Tibial nerve (tissue), 3 donors: ENCODE data around the gene PITRM1.

Source experiments
- POLR2A ChIP-seq, 2 donors: fragments of 450-650 bp; IDR thresholded peaks; one replicate each; pipeline ENCODE4 v1.6.1; 2017; ENCODE audit warnings: antibody characterized with exemption in 2 of 2, mild to moderate bottlenecking in 2 of 2, moderate library complexity in 2 of 2
- TF ChIP-seq, protein P1 (sequence below), 5 experiments: fragments of 200-600 bp in 3 of 5; fragments of 450-650 bp in 2 of 5; sonication (generic) in 3 of 5; IDR thresholded peaks; one replicate each; pipeline ENCODE4 v1.5.1; 2016 to 2019; ENCODE audit warnings: antibody characterized with exemption in 5 of 5, mild to moderate bottlenecking in 3 of 5, moderate library complexity in 2 of 5

DNA sequence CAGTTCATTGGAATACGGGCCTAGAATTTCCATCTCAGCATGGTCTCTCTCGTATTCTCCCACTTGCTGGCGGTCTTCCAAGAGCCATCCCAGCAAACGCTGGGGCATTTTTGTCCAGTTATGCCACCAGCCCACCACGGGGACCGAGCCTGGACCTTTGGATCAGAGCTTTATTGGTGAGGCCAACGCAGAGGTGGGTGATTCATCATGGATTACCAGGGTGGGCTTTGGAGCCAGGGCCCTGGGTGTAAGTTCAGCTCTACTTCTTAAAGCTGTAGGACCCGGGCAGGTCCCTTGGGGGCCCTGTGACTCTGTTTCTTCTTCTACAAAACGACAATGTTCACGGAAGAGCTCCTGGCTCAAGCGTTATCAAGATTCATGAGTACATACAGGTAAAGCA is 22.7 kb upstream of the PITRM1 start:
- no peak for TF ChIP-seq POLR2A (IDR thresholded peaks at IDR 0.05)
- TF ChIP-seq, protein P1, sequence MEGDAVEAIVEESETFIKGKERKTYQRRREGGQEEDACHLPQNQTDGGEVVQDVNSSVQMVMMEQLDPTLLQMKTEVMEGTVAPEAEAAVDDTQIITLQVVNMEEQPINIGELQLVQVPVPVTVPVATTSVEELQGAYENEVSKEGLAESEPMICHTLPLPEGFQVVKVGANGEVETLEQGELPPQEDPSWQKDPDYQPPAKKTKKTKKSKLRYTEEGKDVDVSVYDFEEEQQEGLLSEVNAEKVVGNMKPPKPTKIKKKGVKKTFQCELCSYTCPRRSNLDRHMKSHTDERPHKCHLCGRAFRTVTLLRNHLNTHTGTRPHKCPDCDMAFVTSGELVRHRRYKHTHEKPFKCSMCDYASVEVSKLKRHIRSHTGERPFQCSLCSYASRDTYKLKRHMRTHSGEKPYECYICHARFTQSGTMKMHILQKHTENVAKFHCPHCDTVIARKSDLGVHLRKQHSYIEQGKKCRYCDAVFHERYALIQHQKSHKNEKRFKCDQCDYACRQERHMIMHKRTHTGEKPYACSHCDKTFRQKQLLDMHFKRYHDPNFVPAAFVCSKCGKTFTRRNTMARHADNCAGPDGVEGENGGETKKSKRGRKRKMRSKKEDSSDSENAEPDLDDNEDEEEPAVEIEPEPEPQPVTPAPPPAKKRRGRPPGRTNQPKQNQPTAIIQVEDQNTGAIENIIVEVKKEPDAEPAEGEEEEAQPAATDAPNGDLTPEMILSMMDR (IDR thresholded peaks at IDR 0.05): no peak
